Measurements from ENCODE around the gene OR6C6. TPM values are rescaled to one million over a fixed set of nuclear protein-coding genes. Genes with fewer than 3 reads are reported as not detected.
"Not testable (repeated sequence)": the region's sequence is repeated elsewhere in the genome, so short reads cannot be mapped to it uniquely, and the experiment has no call there.

The OR6C6 gene
- total RNA-seq: not detected

GRCh38 chr12:55296469-55296868 is at the start of gene OR6C6:
TSS of gene OR6C6 (minus strand) at chr12:55296569. CDS start at chr12:55295232, 1,337 bp downstream.
- no peak for DNase-seq (ENCODE audit: low spot score in 2 of 2)
- TF ChIP-seq POLR2A (IDR thresholded peaks at IDR 0.05) (no peak), CTCF (IDR thresholded peaks at IDR 0.05) (no peak)
- WGBS, 2 donors: 70 to 78% methylated on average over 2 of the region's 2 CpGs
- no peak within 1 kb of the TSS for H3K4me3 ChIP-seq (ENCODE audit: low read depth, poor library complexity, severe bottlenecking)
- intact Hi-C loops (cut with DNase I; ENCODE audit: low total_unique reads): no loop called here

GRCh38 chr12:55336002-55336401 is 39.6 kb upstream of the OR6C6 start:
- TF ChIP-seq CTCF (IDR thresholded peaks at IDR 0.05) (no peak), POLR2A (IDR thresholded peaks at IDR 0.05) (no peak)
- no peak for DNase-seq (ENCODE audit: low spot score in 2 of 2)
- WGBS, 2 donors: 86 to 88% methylated on average over 10 of the region's 10 CpGs
- intact Hi-C loops (cut with DNase I; ENCODE audit: low total_unique reads): no loop called here
- no peak overlapping the region for H3K4me3 ChIP-seq (ENCODE audit: low read depth, poor library complexity, severe bottlenecking)

- intact Hi-C loops (cut with DNase I; ENCODE audit: low total_unique reads): no loop called here
- TF ChIP-seq POLR2A (IDR thresholded peaks at IDR 0.05): no peak
- TF ChIP-seq CTCF (IDR thresholded peaks at IDR 0.05): no peak
- H3K4me3 ChIP-seq (ENCODE audit: low read depth, poor library complexity, severe bottlenecking): no peak within 1 kb of the TSS
- no peak for DNase-seq (ENCODE audit: low spot score in 2 of 2)
- WGBS, 2 donors: 85 to 98% methylated on average over 1 of the region's 1 CpG
Measured at GRCh38 chr12:55330446-55330845, 34.1 kb upstream of the OR6C6 start, which contains the start of gene OR6C3. TSS of gene OR6C3 (plus strand) at chr12:55330746. CDS start at chr12:55331701, 955 bp downstream.

GRCh38 chr12:55325801-55326200 is 29.4 kb upstream of the OR6C6 start:
- H3K4me3 ChIP-seq (ENCODE audit: low read depth, poor library complexity, severe bottlenecking); intact Hi-C loops (cut with DNase I; ENCODE audit: low total_unique reads): not testable (repeated sequence)
- DNase-seq (ENCODE audit: low spot score in 2 of 2): peak in 1 of 2 donors; percentile 68
- WGBS, 2 donors: 90 to 95% methylated on average over 6 of the region's 6 CpGs

- 68 to 71% methylated on average over 4 of the region's 4 CpGs for WGBS, 2 donors
- intact Hi-C loops (cut with DNase I; ENCODE audit: low total_unique reads): no loop called here
- no peak for DNase-seq (ENCODE audit: low spot score in 2 of 2)
- TF ChIP-seq CTCF (IDR thresholded peaks at IDR 0.05) (no peak), POLR2A (IDR thresholded peaks at IDR 0.05) (no peak)
- no peak overlapping the region for H3K4me3 ChIP-seq (ENCODE audit: low read depth, poor library complexity, severe bottlenecking)
Measured at GRCh38 chr12:55320201-55320600, 23.8 kb upstream of the OR6C6 start.

- 83% methylated on average over 2 of the region's 2 CpGs for WGBS, 2 donors
- intact Hi-C loops (cut with DNase I; ENCODE audit: low total_unique reads): no loop called here
- H3K4me3 ChIP-seq (ENCODE audit: low read depth, poor library complexity, severe bottlenecking): no peak within 1 kb of the TSS
- DNase-seq (ENCODE audit: low spot score in 2 of 2): no peak
- no peak for TF ChIP-seq CTCF (IDR thresholded peaks at IDR 0.05)
- no peak for TF ChIP-seq POLR2A (IDR thresholded peaks at IDR 0.05)
Measured at GRCh38 chr12:55314043-55314442, 17.7 kb upstream of the OR6C6 start, which contains the start of gene OR6C1. TSS of gene OR6C1 (plus strand) at chr12:55314343. CDS start at chr12:55320600, 6,257 bp downstream.

All from lower leg skin (tissue), 4 donors.